Adrenal gland (tissue), 19 donors: ENCODE data around the gene SEMA3F. TPM values are rescaled to one million over a fixed set of nuclear protein-coding genes. Genes with fewer than 3 reads are reported as not detected.

Source experiments
- DNase-seq, 7 donors: peaks; one replicate each; pipeline ENCODE4 v3.0.0-alpha.2; 2019 to 2020
- H3K27ac ChIP-seq, 5 donors: fragments of 200-600 bp; sonication (generic) in 4 of 5; 1 replicate in 3 of 5; 2 replicates in 2 of 5; pipeline versions ENCODE4 v1.5.1 to v1.8.0; 2016 to 2020; ENCODE audit warnings: mild to moderate bottlenecking in 1 of 5
- H3K27me3 ChIP-seq: fragments of 200-600 bp; 2 replicates; pipeline ENCODE4 v1.8.0; 2021
- H3K36me3 ChIP-seq, 2 donors: fragments of 200-600 bp; replicated peaks in 1 of 2; 1 replicate in 1 of 2; 2 replicates in 1 of 2; pipeline versions ENCODE4 v1.5.1 to v1.8.0; 2018 to 2022
- H3K4me1 ChIP-seq, 2 donors: fragments of 200-600 bp; replicated peaks in 1 of 2; 1 replicate in 1 of 2; 2 replicates in 1 of 2; pipeline versions ENCODE4 v1.5.1 to v1.8.0; 2018 to 2021
- H3K4me3 ChIP-seq, 4 donors: fragments of 200-600 bp; sonication (generic) in 3 of 4; one replicate each; pipeline ENCODE4 v1.5.1; 2016 to 2018
- H3K9me3 ChIP-seq, 3 donors: fragments of 200-600 bp; sonication (generic) in 1 of 3; replicated peaks in 1 of 3; 1 replicate in 2 of 3; 2 replicates in 1 of 3; pipeline versions ENCODE4 v1.5.1 to v1.8.0; 2016 to 2021
- CTCF ChIP-seq, 6 experiments: fragments of 450-650 bp in 4 of 6; fragments of 200-600 bp in 2 of 6; sonication (generic) in 1 of 6; IDR thresholded peaks; 1 replicate in 5 of 6; 2 replicates in 1 of 6; pipeline versions ENCODE4 v1.5.1 to v1.8.0; 2016 to 2021; ENCODE audit warnings: antibody characterized with exemption in 6 of 6, mild to moderate bottlenecking in 2 of 6, moderate library complexity in 1 of 6
- POLR2A ChIP-seq, 2 donors: fragments of 450-650 bp; IDR thresholded peaks; one replicate each; pipeline ENCODE4 v1.6.1; 2017; ENCODE audit warnings: antibody characterized with exemption in 2 of 2, mild to moderate bottlenecking in 2 of 2, moderate library complexity in 1 of 2
- WGBS, 4 donors: extraction: QIAGEN DNeasy Blood & Tissue Kit in 2 of 4; methylation state at CpG; one replicate each; pipeline versions ENCODE4 v1.1.5 to v1.1.7; 2013 to 2017; 5-methylcytosine and 5-hydroxymethylcytosine counted together
- intact Hi-C, 2 donors: fragments of 100-400 bp; cut with DNase I; formaldehyde crosslinking; loops; one replicate each; pipeline versions ENCODE4 v1.14.1 to v1.15.0; 2022 to 2023
- long read RNA-seq, 10 donors: library from polyadenylated mRNA in 3 of 10; unstranded in 2 of 10; stranded (forward) in 1 of 10; transcript quantifications; one replicate each; pipeline ENCODE4 v2.0.0 and lab custom pipeline, GENCODE V29; 2021 to 2026
- polyA plus RNA-seq, 3 donors: library from polyadenylated mRNA; stranded (reverse); fragments of 200-250 nt in 2 of 3; fragments of 350-450 nt in 1 of 3; fragmentation: Illumina TruSeq in 1 of 3; extraction: RNeasy Lipid Tissue Mini Kit (QIAGEN cat#74804) in 1 of 3; gene quantifications; one replicate each; pipeline ENCODE4 v1.2.3, GENCODE V29; 2013 to 2014
- total RNA-seq, 9 donors: library from RNA; depleted of rRNA in 4 of 9; stranded (reverse); fragments of >200 nt in 4 of 9; fragments of 120-200 nt in 1 of 9; fragmentation: NEBNext Ultra II Directional in 1 of 9; extraction: Animal tissue kit (Norgen Biotek cat#: 25700) in 1 of 9; gene quantifications; one replicate each; pipeline versions ENCODE4 v1.1.0 to v1.2.4, GENCODE V29; 2013 to 2023
- donor health status: healthy with polysubstance abuse.
- donor health status: Bipolar disorder and iron deficiency.
- donor health status: DM: yes; HTN: yes; CAD: no.
- donor health status: DM: no; HTN: no; CAD: no.
- donor health status: DM: no; HTN: no; CAD: no.
- donor health status: DM: yes; HTN: yes; CAD: no.

SEMA3F gene
- total RNA-seq (10 to 100 TPM in 6 of 9 donors, 1 to 10 TPM in 3; 1.6 to 21.1 (median 13.3) TPM), polyA plus RNA-seq (10 to 100 TPM in 2 of 3 donors, 1 to 10 TPM in 1; 7.3 to 16.7 (median 14.5) TPM)
- long read RNA-seq, donor 1, result 0 reads
- long read RNA-seq, donor 2, result 0 reads
- long read RNA-seq, donor 3, result 0 reads
- long read RNA-seq, donor 4, result 0 reads
- long read RNA-seq, donor 5, partial matches to known transcripts, result 0 of 8 reads
- long read RNA-seq, donor 5, other reads (novel, unspliced or antisense), result 7 of 8 reads
- long read RNA-seq, donor 6, partial matches to known transcripts, result 0 of 1 reads
- long read RNA-seq, donor 6, other reads (novel, unspliced or antisense), result 1 of 1 reads
- long read RNA-seq, donor 7, result 0 reads
- long read RNA-seq, donor 8, result 0 reads
- long read RNA-seq, donor 9, result 0 reads
- long read RNA-seq, donor 10, partial matches to known transcripts, result 0 of 1 reads
- long read RNA-seq, donor 10, other reads (novel, unspliced or antisense), result 0 of 1 reads

- Histone ChIP-seq H3K4me1 (peaks cover 4 to 12% of the 10 kb centered on the region in 2 donors), H3K4me3 (peak within 1 kb of the TSS in 2 of 4 donors; percentile 34 to 82), H3K9me3 (no peaks in the 10 kb centered on the region), H3K27ac (peak within 1 kb of the TSS in 2 of 5 donors; percentile 38 to 49), H3K36me3 (no peaks in the 10 kb centered on the region), H3K27me3 (no peaks in the 10 kb centered on the region)
- peak; percentile 62 to 81 (median 71) for DNase-seq
- WGBS, 4 donors, result 0 to 1% (median 1%) methylated on average over 8 to 97 of the region's 98 CpGs; no CpG with 5 or more reads in 1 of the 4 donors
- no peak for TF ChIP-seq CTCF (IDR thresholded peaks at IDR 0.05)
- peak in 1 of 2 donors; percentile 61 for TF ChIP-seq POLR2A (IDR thresholded peaks at IDR 0.05)
- intact Hi-C loops, result no loop called here
Observed at GRCh38 chr3:50154840-50155490, at the start of gene SEMA3F. TSS of gene SEMA3F (plus strand) at chr3:50155324. CDS start at chr3:50159623, 4,299 bp downstream.

GRCh38 chr3:50111757-50112156 lies 43.4 kb upstream of the SEMA3F start:
- no peak overlapping the region for H3K27ac ChIP-seq
- no peak for DNase-seq
- H3K4me1 ChIP-seq, result no peaks in the 10 kb centered on the region
- no peak for TF ChIP-seq POLR2A (IDR thresholded peaks at IDR 0.05)
- no peak for TF ChIP-seq CTCF (IDR thresholded peaks at IDR 0.05)
- no peaks in the 10 kb centered on the region for H3K9me3 ChIP-seq
- H3K4me3 ChIP-seq, result no peak overlapping the region
- no peaks in the 10 kb centered on the region for H3K27me3 ChIP-seq
- WGBS, 4 donors, result 74 to 88% (median 81%) methylated on average over 5 of the region's 5 CpGs
- intact Hi-C loops, result no loop called here
- H3K36me3 ChIP-seq, result peaks cover 0 to 100% of the 10 kb centered on the region in 2 donors

GRCh38 chr3:50112462-50112861 lies 42.7 kb upstream of the SEMA3F start:
- Histone ChIP-seq H3K36me3 (peaks cover 0 to 100% of the 10 kb centered on the region in 2 donors), H3K27ac (no peak overlapping the region), H3K4me3 (no peak overlapping the region), H3K4me1 (no peaks in the 10 kb centered on the region), H3K9me3 (no peaks in the 10 kb centered on the region), H3K27me3 (no peaks in the 10 kb centered on the region)
- intact Hi-C loops, result no loop called here
- 93 to 96% (median 94%) methylated on average over 3 of the region's 3 CpGs for WGBS, 4 donors
- no peak for DNase-seq
- no peak for TF ChIP-seq CTCF (IDR thresholded peaks at IDR 0.05)
- TF ChIP-seq POLR2A (IDR thresholded peaks at IDR 0.05), result no peak

- Histone ChIP-seq H3K27ac (no peak overlapping the region), H3K4me3 (no peak overlapping the region), H3K9me3 (no peaks in the 10 kb centered on the region), H3K36me3 (peaks cover 0 to 86% of the 10 kb centered on the region in 2 donors), H3K4me1 (no peaks in the 10 kb centered on the region), H3K27me3 (no peaks in the 10 kb centered on the region)
- no peak for TF ChIP-seq POLR2A (IDR thresholded peaks at IDR 0.05)
- TF ChIP-seq CTCF (IDR thresholded peaks at IDR 0.05), result no peak
- WGBS, 4 donors, result 80 to 89% (median 88%) methylated on average over 4 to 8 of the region's 8 CpGs
- no peak for DNase-seq
- intact Hi-C loops, result no loop called here
Observed at GRCh38 chr3:50117120-50117519, 38.0 kb upstream of the SEMA3F start.
